WTC11 (cell line): ENCODE data around the gene C9orf153.

Experiments
- ATF1 ChIP-seq: sonication (generic); formaldehyde crosslinking; IDR thresholded peaks from 2 replicates; pipeline ENCODE4 v1.8.1; 2023; ENCODE audit warnings: mild to moderate bottlenecking, moderate library complexity, missing genetic modification reagents
- CTCF ChIP-seq: fragments of 200-600 bp; IDR thresholded peaks from 2 replicates; pipeline ENCODE4 v1.8.0; 2022; ENCODE audit warnings: antibody characterized with exemption
- MLX ChIP-seq: sonication (generic); formaldehyde crosslinking; IDR thresholded peaks from 2 replicates; pipeline ENCODE4 v1.8.1; 2023; ENCODE audit warnings: mild to moderate bottlenecking, missing genetic modification reagents, moderate library complexity
- PREB ChIP-seq: sonication (generic); formaldehyde crosslinking; IDR thresholded peaks from 2 replicates; pipeline ENCODE4 v1.8.1; 2022; ENCODE audit warnings: mild to moderate bottlenecking, missing genetic modification reagents, moderate library complexity, borderline replicate concordance
- SOX15 ChIP-seq: fragments of 250-450 bp; sonication (Bioruptor Pico); IDR thresholded peaks from 2 replicates; pipeline ENCODE4 v1.9.0; 2021; ENCODE audit warnings: mild to moderate bottlenecking
- USF2 ChIP-seq: sonication (generic); formaldehyde crosslinking; IDR thresholded peaks from 2 replicates; pipeline ENCODE4 v1.8.1; 2023; ENCODE audit warnings: mild to moderate bottlenecking, missing genetic modification reagents, moderate library complexity

GRCh38 chr9:86186696-86187095 lies 72.8 kb downstream of the C9orf153 start:
- TF ChIP-seq PREB (CRISPR knock-in tag) (no peak), CTCF (no peak), MLX (no peak), SOX15 (CRISPR knock-in tag) (no peak), ATF1 (no peak), USF2 (no peak)
